Measurements from ENCODE around the gene AMHR2.

AMHR2 gene

DNA sequence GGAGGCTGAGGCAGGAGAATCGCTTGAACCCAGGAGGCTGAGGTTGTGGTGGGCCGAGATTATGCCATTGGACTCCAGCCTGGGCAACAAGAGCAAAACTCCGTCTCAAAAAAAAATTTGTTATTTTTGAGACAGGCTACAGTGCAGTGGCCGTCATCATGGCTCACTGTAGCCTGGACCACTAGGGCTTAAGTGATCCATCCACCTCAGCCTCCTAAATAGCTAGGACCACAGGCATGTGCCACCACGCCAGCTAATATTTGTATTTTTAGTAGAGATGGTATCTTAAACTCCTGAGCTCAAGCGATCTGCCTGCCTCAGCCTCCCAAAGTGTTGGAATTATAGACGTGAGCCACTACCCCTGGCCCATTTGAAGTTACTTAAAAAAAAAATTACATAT, 27.3 kb downstream of the AMHR2 start:
- Histone ChIP-seq H3K9me3 (replicated peaks; ENCODE audit: insufficient read depth, low read length) (no peaks in the 10 kb centered on the region), H3K4me1 (ENCODE audit: low read length) (peaks cover 14% of the 10 kb centered on the region), H3K9ac (ENCODE audit: low read length) (no peak overlapping the region), H3K4me3 (ENCODE audit: low read length) (no peak overlapping the region), H3K27me3 (replicated peaks; ENCODE audit: insufficient read depth, low read length) (no peaks in the 10 kb centered on the region), H3K4me2 (ENCODE audit: low read depth, low read length) (no peak overlapping the region), H3K9me2 (replicated peaks; ENCODE audit: insufficient read depth, low read length) (no peaks in the 10 kb centered on the region), H2AFZ (ENCODE audit: low read length) (no peak overlapping the region), H3K36me3 (replicated peaks; ENCODE audit: insufficient read depth, low read length) (peaks cover 13% of the 10 kb centered on the region), H3K79me2 (ENCODE audit: low read length) (peaks cover 51% of the 10 kb centered on the region), H4K20me1 (ENCODE audit: insufficient read depth, low read length) (peaks cover 11% of the 10 kb centered on the region), H3F3A (ENCODE audit: insufficient read depth, low read length) (peaks cover 40% of the 10 kb centered on the region), H3K27ac (ENCODE audit: low read length) (no peak overlapping the region)
- TF ChIP-seq EZH2phosphoT487 (IDR thresholded peaks at IDR 0.05; ENCODE audit: low read length) (no peak), EZH2 (optimal IDR thresholded peaks at IDR 0.05; ENCODE audit: low read depth, low read length) (no peak)
- TF ChIP-seq, protein P1, sequence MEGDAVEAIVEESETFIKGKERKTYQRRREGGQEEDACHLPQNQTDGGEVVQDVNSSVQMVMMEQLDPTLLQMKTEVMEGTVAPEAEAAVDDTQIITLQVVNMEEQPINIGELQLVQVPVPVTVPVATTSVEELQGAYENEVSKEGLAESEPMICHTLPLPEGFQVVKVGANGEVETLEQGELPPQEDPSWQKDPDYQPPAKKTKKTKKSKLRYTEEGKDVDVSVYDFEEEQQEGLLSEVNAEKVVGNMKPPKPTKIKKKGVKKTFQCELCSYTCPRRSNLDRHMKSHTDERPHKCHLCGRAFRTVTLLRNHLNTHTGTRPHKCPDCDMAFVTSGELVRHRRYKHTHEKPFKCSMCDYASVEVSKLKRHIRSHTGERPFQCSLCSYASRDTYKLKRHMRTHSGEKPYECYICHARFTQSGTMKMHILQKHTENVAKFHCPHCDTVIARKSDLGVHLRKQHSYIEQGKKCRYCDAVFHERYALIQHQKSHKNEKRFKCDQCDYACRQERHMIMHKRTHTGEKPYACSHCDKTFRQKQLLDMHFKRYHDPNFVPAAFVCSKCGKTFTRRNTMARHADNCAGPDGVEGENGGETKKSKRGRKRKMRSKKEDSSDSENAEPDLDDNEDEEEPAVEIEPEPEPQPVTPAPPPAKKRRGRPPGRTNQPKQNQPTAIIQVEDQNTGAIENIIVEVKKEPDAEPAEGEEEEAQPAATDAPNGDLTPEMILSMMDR (IDR thresholded peaks at IDR 0.05; ENCODE audit: low read length) = no peak
- DNase-seq = no peak

DNA sequence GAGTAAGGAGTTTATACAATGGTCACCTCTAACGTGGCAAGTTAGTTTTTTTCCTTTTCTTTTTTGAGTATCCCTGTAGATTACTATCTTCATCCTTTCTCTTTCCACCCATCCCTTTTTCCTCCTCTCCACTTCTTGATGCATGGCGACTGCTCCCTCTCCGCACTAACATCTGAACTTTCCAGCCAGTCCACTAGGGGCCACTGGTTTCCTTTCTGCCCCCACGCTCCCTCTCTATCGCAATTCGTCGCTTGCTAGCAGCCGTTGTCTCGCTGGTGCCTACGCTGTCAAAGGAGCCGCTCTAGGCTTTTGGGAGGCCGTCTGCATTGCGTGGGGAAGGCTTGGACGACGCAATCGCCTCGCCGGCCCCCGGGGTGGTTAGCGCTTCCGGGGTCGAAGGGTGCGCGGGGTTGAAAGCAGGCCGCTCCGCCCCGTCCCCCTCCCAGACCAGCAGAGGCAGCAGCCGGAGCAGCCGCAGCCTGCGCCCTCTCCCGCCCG, 28.1 kb downstream of the AMHR2 start, which contains the start of gene PCBP2:
Gene PCBP2 (plus strand): TSS at position 442 of the 498 bp plus-strand sequence. CDS start 2,699 bp downstream, outside the sequence.
- H3K36me3 ChIP-seq (replicated peaks; ENCODE audit: insufficient read depth, low read length) = peaks cover 13% of the 10 kb centered on the region
- H3K4me3 ChIP-seq (ENCODE audit: low read length) = peak within 1 kb of the TSS; percentile 95
- peaks cover 47% of the 10 kb centered on the region for H3F3A ChIP-seq (ENCODE audit: insufficient read depth, low read length)

DNA sequence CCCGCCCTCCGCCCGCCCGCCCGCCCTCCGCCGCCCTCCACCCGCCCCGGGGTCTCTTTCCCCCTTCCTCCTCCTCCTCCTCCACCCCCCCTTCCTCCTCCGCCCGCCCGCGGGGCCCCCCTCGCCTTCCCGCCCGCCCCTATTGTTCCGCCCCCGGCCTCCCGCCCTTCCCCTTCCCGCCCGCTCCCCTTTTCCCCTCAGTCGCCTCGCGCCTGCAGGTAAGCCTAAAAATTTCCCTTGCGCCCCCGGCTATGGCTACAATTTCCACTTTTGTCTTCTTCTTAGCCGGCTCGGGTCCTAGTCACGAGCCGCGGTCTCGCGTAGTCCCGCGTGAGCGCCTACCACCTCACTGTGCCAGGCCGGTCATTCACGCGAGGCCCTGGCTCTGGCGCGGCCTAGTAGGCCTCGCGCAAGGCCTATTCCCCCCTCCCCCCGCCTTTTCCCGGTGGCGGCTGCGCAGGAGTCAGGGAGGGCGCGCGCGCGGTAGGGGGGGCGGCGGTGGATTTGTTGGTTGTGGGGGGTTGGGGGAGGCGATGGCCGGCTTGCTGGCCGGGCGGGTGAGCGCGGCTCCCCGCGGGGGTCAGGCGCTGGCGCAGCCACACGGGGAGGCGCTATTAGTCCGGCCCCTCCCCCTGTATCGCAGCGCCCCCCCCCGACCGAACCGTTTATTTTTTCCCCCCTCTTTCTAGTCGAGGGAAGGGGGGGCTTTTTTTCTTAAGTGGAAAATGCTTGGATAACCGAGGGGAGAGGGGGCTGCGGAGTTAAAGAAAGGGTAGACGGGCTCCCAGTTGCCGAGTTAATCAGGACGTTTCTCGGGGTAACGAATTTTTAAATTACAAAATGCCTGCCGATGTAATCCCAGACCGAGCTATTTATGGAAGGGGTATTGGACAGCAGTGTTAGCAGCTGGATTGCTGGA, 28.8 kb downstream of the AMHR2 start:
- no peak overlapping the region for H2AFZ ChIP-seq (ENCODE audit: low read length)
- DNase-seq = peak; percentile 78

More for the DNA sequence above, 28.1 kb downstream of the AMHR2 start, which contains the start of gene PCBP2:
- peak within 1 kb of the TSS; percentile 54; the same call in 1 of the 2 replicates for H2AFZ ChIP-seq (ENCODE audit: low read length)
- TF ChIP-seq EZH2phosphoT487 (IDR thresholded peaks at IDR 0.05; ENCODE audit: low read length) = no peak
- TF ChIP-seq, protein P1 (IDR thresholded peaks at IDR 0.05; ENCODE audit: low read length) = peak; percentile 87
- DNase-seq = peak; percentile 99
- H3K4me2 ChIP-seq (ENCODE audit: low read depth, low read length) = peak within 1 kb of the TSS; percentile 91
- H3K9me2 ChIP-seq (replicated peaks; ENCODE audit: insufficient read depth, low read length) = no peaks in the 10 kb centered on the region
- peak within 1 kb of the TSS; percentile 99 for H3K9ac ChIP-seq (ENCODE audit: low read length)
- H3K79me2 ChIP-seq (ENCODE audit: low read length) = peaks cover 59% of the 10 kb centered on the region
- no peaks in the 10 kb centered on the region for H3K9me3 ChIP-seq (replicated peaks; ENCODE audit: insufficient read depth, low read length)
- peaks cover 11% of the 10 kb centered on the region for H4K20me1 ChIP-seq (ENCODE audit: insufficient read depth, low read length)
- peak within 1 kb of the TSS; percentile 94 for H3K27ac ChIP-seq (ENCODE audit: low read length)
- peaks cover 20% of the 10 kb centered on the region for H3K4me1 ChIP-seq (ENCODE audit: low read length)
- no peaks in the 10 kb centered on the region for H3K27me3 ChIP-seq (replicated peaks; ENCODE audit: insufficient read depth, low read length)

More for the DNA sequence above, 28.8 kb downstream of the AMHR2 start:
- TF ChIP-seq, protein P1 (IDR thresholded peaks at IDR 0.05; ENCODE audit: low read length) = peak; percentile 51
- TF ChIP-seq EZH2phosphoT487 (IDR thresholded peaks at IDR 0.05; ENCODE audit: low read length) = no peak
- no peak for TF ChIP-seq EZH2 (optimal IDR thresholded peaks at IDR 0.05; ENCODE audit: low read depth, low read length)
- H4K20me1 ChIP-seq (ENCODE audit: insufficient read depth, low read length) = peaks cover 11% of the 10 kb centered on the region
- H3K9me2 ChIP-seq (replicated peaks; ENCODE audit: insufficient read depth, low read length) = no peaks in the 10 kb centered on the region
- peaks cover 65% of the 10 kb centered on the region for H3K79me2 ChIP-seq (ENCODE audit: low read length)
- peak overlapping the region; percentile 94 for H3K27ac ChIP-seq (ENCODE audit: low read length)
- peaks cover 13% of the 10 kb centered on the region for H3K36me3 ChIP-seq (replicated peaks; ENCODE audit: insufficient read depth, low read length)
- H3F3A ChIP-seq (ENCODE audit: insufficient read depth, low read length) = peaks cover 54% of the 10 kb centered on the region
- H3K9me3 ChIP-seq (replicated peaks; ENCODE audit: insufficient read depth, low read length) = no peaks in the 10 kb centered on the region
- H3K4me3 ChIP-seq (ENCODE audit: low read length) = peak overlapping the region; percentile 95
- peaks cover 20% of the 10 kb centered on the region for H3K4me1 ChIP-seq (ENCODE audit: low read length)
- no peaks in the 10 kb centered on the region for H3K27me3 ChIP-seq (replicated peaks; ENCODE audit: insufficient read depth, low read length)
- peak overlapping the region; percentile 99 for H3K9ac ChIP-seq (ENCODE audit: low read length)
- H3K4me2 ChIP-seq (ENCODE audit: low read depth, low read length) = peak overlapping the region; percentile 76
